GM19238 (cell line): ENCODE measurements around the gene GPS2.

Source experiments
- DNase-seq: peaks from one replicate; pipeline ENCODE4 v3.0.0; 2011; ENCODE audit warnings: low spot score; ENCODE audit not compliant: insufficient read length

Gene GPS2

GRCh38 chr17:7293816-7294613 lies 21.1 kb downstream of the GPS2 start:
- DNase-seq: no peak

DNA sequence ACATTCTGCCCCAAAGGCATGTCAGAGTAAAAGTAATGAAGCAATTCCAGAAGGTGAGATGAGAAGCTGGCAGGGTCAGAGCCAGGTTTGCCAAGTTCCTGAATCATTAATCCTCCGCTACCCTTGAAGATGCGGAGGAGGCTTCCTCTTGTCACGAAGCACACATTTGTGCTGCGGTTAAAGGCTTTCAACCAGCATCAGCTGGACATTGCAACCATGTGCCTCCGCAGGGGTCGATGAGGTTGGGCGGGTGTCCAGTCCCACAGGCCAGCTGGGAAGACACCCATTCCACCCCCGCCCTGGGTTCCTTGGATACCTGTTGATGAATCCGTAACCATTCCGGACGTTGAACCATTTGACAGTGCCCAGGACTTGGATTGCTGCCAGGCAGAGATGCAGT lies 22.0 kb downstream of the GPS2 start:
- DNase-seq: no peak

DNA sequence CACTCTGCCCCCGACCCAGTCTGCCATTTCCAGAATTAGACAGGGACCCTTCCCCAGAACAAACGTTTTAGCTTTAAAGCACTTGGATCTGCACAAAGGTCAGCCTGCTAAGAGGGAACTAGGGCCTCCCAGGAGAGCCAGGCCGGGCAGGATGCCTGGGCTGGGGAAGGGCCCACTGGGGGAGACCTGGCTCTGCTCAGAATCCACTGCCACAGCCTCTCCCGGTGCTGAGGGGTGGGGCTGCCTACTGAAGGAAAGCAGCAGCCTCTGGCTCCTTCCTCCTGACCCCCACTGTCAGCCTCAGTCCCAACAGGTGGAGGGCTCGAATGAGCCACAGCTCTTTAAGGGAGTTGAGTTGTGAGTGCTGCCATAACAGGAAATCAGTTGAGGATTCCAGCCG lies 22.4 kb downstream of the GPS2 start:
- no peak for DNase-seq

GRCh38 chr17:7292194-7292593 lies 23.0 kb downstream of the GPS2 start:
- DNase-seq: no peak

- DNase-seq: no peak
Observed at GRCh38 chr17:7290685-7291084, 24.5 kb downstream of the GPS2 start.

GRCh38 chr17:7290166-7290565 lies 25.0 kb downstream of the GPS2 start:
- DNase-seq: no peak

DNA sequence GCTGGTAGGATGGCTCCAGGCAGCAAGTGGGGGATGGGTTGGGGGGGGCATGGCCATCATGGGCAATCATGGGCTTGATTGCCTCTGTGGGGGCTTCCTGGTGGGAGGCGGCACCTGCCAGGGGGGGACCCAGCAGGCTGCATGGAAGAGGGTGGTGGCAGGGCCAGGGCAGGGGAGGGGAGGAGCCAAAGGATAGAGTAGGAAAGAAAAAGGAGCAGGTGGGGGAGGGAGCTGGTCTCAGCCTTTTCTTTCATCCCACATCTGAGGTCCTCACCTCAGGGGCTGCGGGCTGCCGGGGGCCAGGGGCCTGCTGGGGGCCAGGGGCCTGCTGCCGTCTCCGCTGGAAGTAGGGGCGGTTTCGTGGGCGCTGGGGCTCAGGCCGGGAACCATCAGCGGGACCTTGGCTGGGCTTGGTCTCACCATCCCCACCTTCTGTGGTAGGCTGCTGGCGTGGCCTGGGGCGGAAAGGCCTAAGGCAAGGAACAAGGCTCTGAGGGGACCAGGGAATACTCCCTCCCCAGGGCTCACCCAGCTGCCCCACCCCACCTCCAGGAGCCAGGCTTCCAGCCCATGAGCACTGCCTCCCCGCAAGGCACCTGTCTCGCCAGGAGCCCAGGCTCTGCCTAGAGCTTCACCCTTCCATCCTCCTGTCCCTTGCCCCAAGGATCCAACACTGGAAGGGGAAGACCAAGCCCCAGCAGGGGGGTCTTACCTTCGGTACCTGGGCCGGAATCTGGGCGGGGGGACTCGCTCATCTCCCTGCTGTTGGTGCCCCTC lies 25.7 kb downstream of the GPS2 start:
- no peak for DNase-seq

DNA sequence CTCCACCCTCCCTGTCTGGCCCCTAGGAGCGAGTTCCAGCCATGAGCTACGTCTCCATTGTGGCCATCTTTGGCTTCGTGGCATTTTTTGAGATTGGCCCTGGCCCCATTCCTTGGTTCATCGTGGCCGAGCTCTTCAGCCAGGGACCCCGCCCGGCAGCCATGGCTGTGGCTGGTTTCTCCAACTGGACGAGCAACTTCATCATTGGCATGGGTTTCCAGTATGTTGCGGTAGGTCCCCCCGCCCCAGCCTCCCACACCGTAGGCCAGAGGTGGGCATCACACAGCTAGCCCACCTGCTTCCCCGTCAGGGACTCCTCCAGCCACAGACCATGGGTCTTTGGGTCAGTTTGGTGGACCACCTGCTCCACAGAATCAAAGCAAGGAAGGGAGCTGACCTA lies 29.5 kb downstream of the GPS2 start:
- DNase-seq: no peak

- no peak for DNase-seq
Observed at GRCh38 chr17:7284911-7285310, 30.2 kb downstream of the GPS2 start.

DNA sequence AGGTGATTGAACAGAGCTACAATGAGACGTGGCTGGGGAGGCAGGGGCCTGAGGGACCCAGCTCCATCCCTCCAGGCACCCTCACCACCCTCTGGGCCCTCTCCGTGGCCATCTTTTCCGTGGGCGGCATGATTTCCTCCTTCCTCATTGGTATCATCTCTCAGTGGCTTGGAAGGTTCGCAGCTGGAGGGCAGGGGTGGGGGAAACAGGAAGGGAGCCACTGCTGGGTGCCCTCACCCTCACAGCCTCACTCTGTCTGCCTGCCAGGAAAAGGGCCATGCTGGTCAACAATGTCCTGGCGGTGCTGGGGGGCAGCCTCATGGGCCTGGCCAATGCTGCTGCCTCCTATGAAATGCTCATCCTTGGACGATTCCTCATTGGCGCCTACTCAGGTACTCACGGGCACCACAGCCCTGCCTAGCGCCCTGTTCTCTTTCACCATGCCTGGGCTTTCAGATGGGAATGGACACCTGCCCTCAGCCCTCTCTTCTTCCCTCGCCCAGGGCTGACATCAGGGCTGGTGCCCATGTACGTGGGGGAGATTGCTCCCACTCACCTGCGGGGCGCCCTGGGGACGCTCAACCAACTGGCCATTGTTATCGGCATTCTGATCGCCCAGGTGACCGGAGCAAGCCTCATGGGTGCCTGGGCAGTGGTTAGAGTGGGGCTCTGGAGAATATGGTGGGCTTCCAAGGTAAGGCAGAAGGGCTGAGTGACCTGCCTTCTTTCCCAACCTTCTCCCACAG lies 31.5 kb downstream of the GPS2 start:
- no peak for DNase-seq

DNA sequence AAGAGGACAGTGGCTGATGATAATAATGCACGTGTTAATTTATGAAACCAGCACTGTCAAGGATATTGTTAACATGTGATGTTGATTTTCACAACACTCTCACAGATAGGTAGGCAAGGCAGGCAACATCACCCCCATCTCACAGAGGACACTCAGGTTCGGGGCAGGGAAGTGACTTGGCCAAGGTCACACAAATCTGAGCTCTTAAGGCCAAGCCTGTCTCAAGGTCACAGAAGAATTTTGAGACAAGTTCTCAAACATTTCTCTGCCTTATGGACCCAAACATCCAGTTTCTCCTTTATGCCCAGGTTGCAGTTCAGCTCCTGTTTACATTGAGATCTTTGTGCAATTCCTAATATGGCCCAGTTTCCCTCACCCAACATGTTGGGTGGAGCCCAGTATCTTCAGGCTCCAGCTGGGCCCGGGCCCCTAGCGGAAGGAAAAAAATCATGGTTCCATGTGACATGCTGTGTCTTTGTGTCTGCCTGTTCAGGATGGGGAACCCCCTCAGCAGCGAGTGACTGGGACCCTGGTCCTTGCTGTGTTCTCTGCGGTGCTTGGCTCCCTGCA lies 32.3 kb downstream of the GPS2 start:
- no peak for DNase-seq

DNA sequence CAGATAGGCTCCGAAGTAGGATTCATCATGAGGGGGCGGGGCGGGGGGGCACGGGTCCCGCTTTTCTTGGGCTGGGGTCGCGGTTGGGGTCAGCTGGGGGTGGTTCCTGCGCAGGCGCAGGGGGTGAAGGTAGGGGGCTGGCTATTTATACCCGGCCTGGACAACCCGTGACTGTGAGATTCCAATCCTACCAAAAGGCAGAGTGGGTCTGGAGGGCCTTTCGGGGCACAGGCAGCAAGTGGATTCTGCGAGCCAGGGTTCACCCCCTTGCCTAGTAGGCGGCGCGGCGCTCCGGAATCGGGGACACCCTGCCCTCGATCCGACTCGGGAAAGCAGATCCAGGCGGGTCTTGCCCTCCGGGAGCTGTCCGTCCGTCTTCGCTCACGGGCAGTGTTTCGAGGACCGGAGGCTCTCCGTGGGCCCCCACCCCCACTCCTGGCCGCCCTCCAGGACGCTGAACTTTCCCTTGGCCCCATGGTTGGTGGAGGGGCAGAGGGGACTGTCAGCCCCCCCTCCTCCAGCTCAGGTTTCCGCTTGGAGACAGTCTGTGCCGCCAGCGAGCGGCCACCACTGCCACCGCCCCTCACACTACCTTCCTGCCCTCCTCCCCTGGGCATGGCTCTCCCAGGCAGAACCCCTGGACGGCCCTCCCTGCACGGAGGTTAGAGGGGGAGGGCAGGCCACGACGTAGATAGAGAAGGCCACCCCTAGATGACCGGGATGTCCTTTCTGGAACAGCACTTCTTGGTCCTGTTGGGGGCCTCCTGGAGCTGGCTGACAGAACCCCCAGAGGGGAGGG lies 33.0 kb downstream of the GPS2 start:
- DNase-seq: no peak

GRCh38 chr17:7281074-7281952 lies 33.8 kb downstream of the GPS2 start, which contains the start of gene SLC2A4:
Gene SLC2A4, plus strand, starts transcription at chr17:7281718. Its CDS starts 217 bp downstream, at chr17:7281935.
- peak; percentile 96 for DNase-seq

- peak; percentile 89 for DNase-seq
Observed at GRCh38 chr17:7280519-7281073, 34.6 kb downstream of the GPS2 start.

DNA sequence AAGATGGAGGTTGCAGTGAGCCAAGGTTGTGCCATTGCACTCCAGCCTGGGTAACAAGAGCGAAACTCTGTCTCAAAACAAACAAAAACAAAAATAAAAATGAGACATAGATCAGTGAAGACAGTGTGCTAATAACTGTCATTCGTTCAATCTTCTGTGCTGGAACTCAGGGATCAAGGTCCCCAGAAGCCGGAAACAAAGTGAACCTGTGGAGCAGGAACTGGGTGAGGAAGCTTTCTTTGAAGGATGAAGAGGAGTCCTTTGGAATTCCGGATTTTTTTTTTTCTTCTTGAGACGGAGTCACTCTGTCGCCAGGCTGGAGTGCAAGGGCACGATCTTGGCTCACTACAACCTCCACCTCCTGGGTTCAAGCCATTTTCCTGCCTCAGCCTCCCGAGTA lies 35.7 kb downstream of the GPS2 start:
- no peak for DNase-seq

- DNase-seq: no peak
Observed at GRCh38 chr17:7266784-7267183, 48.4 kb downstream of the GPS2 start.

DNA sequence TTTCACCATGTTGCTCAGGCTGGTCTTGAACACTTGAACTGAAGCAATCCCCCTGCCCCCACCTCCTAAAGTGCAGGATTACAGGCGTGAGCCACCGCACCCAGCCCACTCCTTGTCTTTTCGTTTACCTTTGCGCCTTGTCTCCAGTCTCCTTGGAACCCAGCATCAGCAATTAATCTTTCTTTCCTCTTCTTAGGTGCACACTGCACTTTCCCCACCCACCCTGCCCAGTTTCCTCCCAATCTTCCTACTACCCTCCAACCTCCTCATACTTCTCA lies 51.4 kb downstream of the GPS2 start:
- DNase-seq: no peak

- DNase-seq: no peak
Observed at GRCh38 chr17:7262935-7263800, 52.0 kb downstream of the GPS2 start.
